ENCODE measurements around the gene PDE4D. TPM values are rescaled to one million over a fixed set of nuclear protein-coding genes. Genes with fewer than 3 reads are reported as not detected.

The PDE4D gene
- total and polyA plus RNA-seq, 2 experiments from 2014 or later, result 4.3 to 9.7 TPM

- TF ChIP-seq EZH2 (IDR thresholded peaks at IDR 0.05; ENCODE audit: insufficient read depth, poor library complexity, severe bottlenecking) (no peak), EZH2phosphoT487 (IDR thresholded peaks at IDR 0.05; ENCODE audit: insufficient read depth, low read depth) (no peak)
- in situ Hi-C loops (cut with MboI), result no loop called here
- 22 to 23% methylated on average over 5 of the region's 5 CpGs for WGBS, 2 experiments (ENCODE audit: low coverage in 1 of 2, low lambda C conversion rate in 2 of 2, missing lambda C conversion rate in 2 of 2)
- no peaks in the 10 kb centered on the region for H3K9me3 ChIP-seq (ENCODE audit: low read depth)
- DNase-seq, result peak; percentile 42
- peak overlapping the region; percentile 85 for H2AFZ ChIP-seq
- H3K4me3 ChIP-seq, result peak overlapping the region; percentile 65
- H4K20me1 ChIP-seq (ENCODE audit: insufficient read depth), result no peaks in the 10 kb centered on the region
- H3K27me3 ChIP-seq (replicated peaks; ENCODE audit: insufficient read depth), result no peaks in the 10 kb centered on the region
- no peaks in the 10 kb centered on the region for H3K79me2 ChIP-seq (ENCODE audit: insufficient read depth)
- H3F3A ChIP-seq (ENCODE audit: insufficient read depth), result no peaks in the 10 kb centered on the region
- H3K4me2 ChIP-seq (ENCODE audit: unreplicated experiment), result peak overlapping the region; percentile 97
- no peak overlapping the region for H3K27ac ChIP-seq
- no peaks in the 10 kb centered on the region for H3K36me3 ChIP-seq (ENCODE audit: low read depth)
- peak overlapping the region; percentile 27; the same call in 1 of the 2 replicates for H3K9ac ChIP-seq
- H3K4me1 ChIP-seq (ENCODE audit: insufficient read depth), result peaks cover 28% of the 10 kb centered on the region
- no peaks in the 10 kb centered on the region for H3K9me2 ChIP-seq (ENCODE audit: insufficient read depth)
Measured at GRCh38 chr5:59586841-59587240, 306.7 kb downstream of the PDE4D start.

DNA sequence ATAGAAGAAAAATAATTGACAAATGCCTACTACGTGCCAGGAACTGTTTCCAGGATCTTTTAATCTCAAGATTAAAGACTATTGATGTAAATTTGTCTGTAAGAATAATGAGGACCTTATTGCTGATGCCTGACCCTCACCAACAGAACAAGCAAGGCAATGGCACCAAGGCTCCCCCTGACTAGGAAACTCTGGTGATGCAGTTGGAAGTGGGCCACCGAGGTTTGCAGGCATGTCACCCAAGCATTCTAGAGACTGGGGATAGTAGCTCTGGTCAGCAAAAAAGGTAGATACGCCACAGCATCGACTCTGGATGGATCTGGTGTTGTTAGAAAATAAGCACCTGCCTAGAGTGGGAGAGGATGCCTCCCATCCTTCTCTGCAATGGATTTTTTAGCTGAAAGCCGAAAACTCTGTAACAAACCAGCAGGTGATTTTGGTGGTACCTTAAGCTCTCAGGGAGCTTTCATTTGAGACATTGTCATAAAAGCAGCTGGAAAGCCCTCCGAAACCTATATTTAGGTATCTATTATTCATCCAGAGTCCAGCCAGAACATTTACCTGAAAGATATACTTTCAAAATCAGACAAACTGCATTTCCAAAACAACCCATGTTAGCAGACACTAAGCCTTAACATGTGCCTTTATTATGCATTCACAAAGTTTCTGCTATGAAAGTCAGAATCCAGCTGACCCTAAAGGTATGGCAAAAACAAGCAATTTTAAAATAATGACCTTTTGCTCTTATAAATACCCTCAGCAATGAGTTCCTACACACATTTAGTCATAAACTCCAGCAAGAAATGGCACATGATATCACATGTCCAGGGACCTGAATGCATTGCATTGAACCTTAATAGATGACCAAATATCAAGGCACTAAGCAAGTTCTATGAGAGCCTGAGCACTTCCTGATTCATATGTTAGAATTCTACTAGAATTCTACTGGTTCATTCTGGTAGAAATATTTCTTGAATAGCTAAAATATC is 308.4 kb downstream of the PDE4D start:
- H3K36me3 ChIP-seq (ENCODE audit: low read depth), result no peaks in the 10 kb centered on the region
- H2AFZ ChIP-seq, result no peak overlapping the region
- no peaks in the 10 kb centered on the region for H3K9me2 ChIP-seq (ENCODE audit: insufficient read depth)
- H3K4me2 ChIP-seq (ENCODE audit: unreplicated experiment), result no peak overlapping the region
- H3K79me2 ChIP-seq (ENCODE audit: insufficient read depth), result no peaks in the 10 kb centered on the region
- DNase-seq, result no peak
- in situ Hi-C loops (cut with MboI), result no loop called here
- H4K20me1 ChIP-seq (ENCODE audit: insufficient read depth), result no peaks in the 10 kb centered on the region
- H3K4me3 ChIP-seq, result no peak overlapping the region
- H3K4me1 ChIP-seq (ENCODE audit: insufficient read depth), result peaks cover 28% of the 10 kb centered on the region
- TF ChIP-seq EZH2phosphoT487 (IDR thresholded peaks at IDR 0.05; ENCODE audit: insufficient read depth, low read depth) (no peak), EZH2 (IDR thresholded peaks at IDR 0.05; ENCODE audit: insufficient read depth, poor library complexity, severe bottlenecking) (no peak)
- no peak overlapping the region for H3K27ac ChIP-seq
- H3K9ac ChIP-seq, result no peak overlapping the region
- no peaks in the 10 kb centered on the region for H3F3A ChIP-seq (ENCODE audit: insufficient read depth)
- H3K9me3 ChIP-seq (ENCODE audit: low read depth), result no peaks in the 10 kb centered on the region
- H3K27me3 ChIP-seq (replicated peaks; ENCODE audit: insufficient read depth), result no peaks in the 10 kb centered on the region
- 66 to 69% methylated on average over 6 of the region's 6 CpGs for WGBS, 2 experiments (ENCODE audit: low coverage in 1 of 2, low lambda C conversion rate in 2 of 2, missing lambda C conversion rate in 2 of 2)

DNA sequence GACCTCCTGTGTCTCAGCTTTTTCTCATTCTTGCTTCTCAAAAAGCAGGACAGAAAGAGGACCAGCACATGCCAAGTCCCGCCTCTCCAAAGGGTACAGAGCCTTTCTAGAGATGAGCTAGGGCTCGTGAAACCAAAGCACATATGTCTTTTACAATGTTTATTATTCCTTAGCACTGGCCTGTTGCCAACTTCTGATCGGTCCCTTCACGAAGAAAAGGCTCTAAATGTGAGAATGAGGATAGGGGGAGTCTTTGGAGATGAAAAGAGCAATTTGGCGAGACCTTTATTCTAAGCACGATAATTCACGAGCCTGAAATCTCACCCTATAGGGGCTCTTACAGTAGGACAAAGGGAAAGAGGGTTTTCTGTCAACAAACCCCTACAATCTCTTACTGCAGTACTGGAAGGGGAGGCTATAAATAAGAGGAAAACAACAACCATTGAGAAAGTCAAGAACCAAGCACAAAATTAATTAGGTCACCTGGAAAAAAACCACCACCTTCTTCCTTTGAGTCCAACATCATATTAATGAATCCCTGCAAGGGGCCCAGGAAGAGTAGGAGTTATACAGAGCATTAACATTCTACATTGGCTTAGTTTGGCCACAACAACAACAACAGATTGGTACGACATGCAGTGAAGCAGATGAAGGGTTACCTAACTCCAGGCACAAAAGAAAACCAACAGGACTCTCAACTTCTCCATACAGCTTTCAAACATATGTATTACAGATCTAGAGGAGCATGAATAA is 309.5 kb downstream of the PDE4D start:
- H3F3A ChIP-seq (ENCODE audit: insufficient read depth), result no peaks in the 10 kb centered on the region
- H3K9me2 ChIP-seq (ENCODE audit: insufficient read depth), result no peaks in the 10 kb centered on the region
- no peak overlapping the region for H2AFZ ChIP-seq
- no peak overlapping the region for H3K4me3 ChIP-seq
- H3K27me3 ChIP-seq (replicated peaks; ENCODE audit: insufficient read depth), result no peaks in the 10 kb centered on the region
- no peak overlapping the region for H3K9ac ChIP-seq
- WGBS, 2 experiments (ENCODE audit: low coverage in 1 of 2, low lambda C conversion rate in 2 of 2, missing lambda C conversion rate in 2 of 2), result 64 to 70% methylated on average over 8 of the region's 8 CpGs
- H3K4me2 ChIP-seq (ENCODE audit: unreplicated experiment), result no peak overlapping the region
- no peaks in the 10 kb centered on the region for H3K36me3 ChIP-seq (ENCODE audit: low read depth)
- in situ Hi-C loops (cut with MboI), result no loop called here
- H3K27ac ChIP-seq, result no peak overlapping the region
- no peaks in the 10 kb centered on the region for H3K9me3 ChIP-seq (ENCODE audit: low read depth)
- H3K79me2 ChIP-seq (ENCODE audit: insufficient read depth), result no peaks in the 10 kb centered on the region
- no peaks in the 10 kb centered on the region for H4K20me1 ChIP-seq (ENCODE audit: insufficient read depth)
- DNase-seq, result no peak
- TF ChIP-seq EZH2 (IDR thresholded peaks at IDR 0.05; ENCODE audit: insufficient read depth, poor library complexity, severe bottlenecking), result no peak
- no peak for TF ChIP-seq EZH2phosphoT487 (IDR thresholded peaks at IDR 0.05; ENCODE audit: insufficient read depth, low read depth)
- H3K4me1 ChIP-seq (ENCODE audit: insufficient read depth), result peaks cover 23% of the 10 kb centered on the region

DNA sequence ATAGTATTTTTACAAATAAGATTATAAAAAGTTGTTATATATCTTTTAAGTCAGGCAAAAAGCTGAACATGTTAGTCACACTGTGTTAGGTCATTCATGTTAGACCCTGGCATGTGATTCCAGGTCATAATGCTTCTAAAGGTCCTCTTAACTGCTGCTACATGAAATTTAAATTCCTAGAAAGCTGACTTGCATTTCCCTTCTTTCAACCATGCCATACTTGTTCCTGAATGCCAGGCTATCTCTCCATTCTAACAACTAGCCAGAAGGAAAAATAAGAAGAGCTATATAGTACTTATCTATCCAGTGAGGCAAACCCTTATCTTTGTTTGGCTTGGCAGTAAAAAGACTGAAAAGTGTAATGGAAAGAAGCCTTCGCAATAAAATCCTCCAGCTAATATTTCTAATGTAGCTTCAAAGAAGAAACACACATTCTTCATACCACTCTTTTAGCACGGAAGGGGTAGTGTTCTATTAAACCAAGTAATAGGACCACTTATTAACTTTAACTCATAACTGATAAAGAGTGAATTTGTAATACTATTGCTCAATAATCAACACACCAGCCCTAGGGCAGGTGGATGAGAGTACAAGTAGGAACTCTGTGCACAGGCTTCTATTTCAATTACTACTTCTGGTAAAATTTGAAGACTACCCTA is 310.2 kb downstream of the PDE4D start:
- in situ Hi-C loops (cut with MboI), result no loop called here
- no peak for DNase-seq
- 57 to 68% methylated on average over 2 of the region's 2 CpGs for WGBS, 2 experiments (ENCODE audit: low coverage in 1 of 2, low lambda C conversion rate in 2 of 2, missing lambda C conversion rate in 2 of 2)

More for the DNA sequence above, 310.2 kb downstream of the PDE4D start:
- no peaks in the 10 kb centered on the region for H3K36me3 ChIP-seq (ENCODE audit: low read depth)
- no peaks in the 10 kb centered on the region for H3K79me2 ChIP-seq (ENCODE audit: insufficient read depth)
- H3K4me1 ChIP-seq (ENCODE audit: insufficient read depth), result peaks cover 16% of the 10 kb centered on the region; the same call in 1 of the 2 replicates
- H3K4me2 ChIP-seq (ENCODE audit: unreplicated experiment), result no peak overlapping the region
- H2AFZ ChIP-seq, result no peak overlapping the region
- no peaks in the 10 kb centered on the region for H3K9me2 ChIP-seq (ENCODE audit: insufficient read depth)
- H3K4me3 ChIP-seq, result no peak overlapping the region
- H3K9ac ChIP-seq, result no peak overlapping the region
- H3F3A ChIP-seq (ENCODE audit: insufficient read depth), result no peaks in the 10 kb centered on the region
- H3K27ac ChIP-seq, result no peak overlapping the region
- H3K27me3 ChIP-seq (replicated peaks; ENCODE audit: insufficient read depth), result no peaks in the 10 kb centered on the region
- no peaks in the 10 kb centered on the region for H4K20me1 ChIP-seq (ENCODE audit: insufficient read depth)
- no peak for TF ChIP-seq EZH2phosphoT487 (IDR thresholded peaks at IDR 0.05; ENCODE audit: insufficient read depth, low read depth)
- TF ChIP-seq EZH2 (IDR thresholded peaks at IDR 0.05; ENCODE audit: insufficient read depth, poor library complexity, severe bottlenecking), result no peak
- no peaks in the 10 kb centered on the region for H3K9me3 ChIP-seq (ENCODE audit: low read depth)

Measured in GM23248 (cell line).